Measurements from ENCODE around the gene DAAM1. TPM values are rescaled to one million over a fixed set of nuclear protein-coding genes. Genes with fewer than 3 reads are reported as not detected.
A peak's percentile ranks its signal among the peaks of the same experiment; 100 is the strongest.

DAAM1 gene
- total and polyA plus RNA-seq, 2 donors from 2014 or later: 5.3 to 47.8 TPM

- FAIRE-seq: no peak
- no peak for TF ChIP-seq CTCF (IDR thresholded peaks at IDR 0.05; ENCODE audit: borderline replicate concordance, extremely low read depth, insufficient read depth)
- H3K36me3 ChIP-seq (ENCODE audit: control insufficient read depth in 2 of 3, insufficient read depth in 3 of 3, low read length in 3 of 3): no peaks in the 10 kb centered on the region
- H3K9me3 ChIP-seq (ENCODE audit: control insufficient read depth in 2 of 3, insufficient read depth in 1 of 3, low read length in 3 of 3): no peaks in the 10 kb centered on the region
- no peak overlapping the region for H3K4me3 ChIP-seq (ENCODE audit: low read length in 3 of 3)
- no peaks in the 10 kb centered on the region for H3K4me1 ChIP-seq (ENCODE audit: control insufficient read depth in 2 of 3, insufficient read depth in 2 of 3, low read depth in 1 of 3, low read length in 3 of 3)
- no peak overlapping the region for H3K9ac ChIP-seq (ENCODE audit: low read length in 3 of 3)
- H3K27me3 ChIP-seq (ENCODE audit: control insufficient read depth, insufficient read depth, low read length): no peaks in the 10 kb centered on the region
- intact Hi-C loops (cut with DNase I): no loop called here
- DNase-seq: no peak
- no peak overlapping the region for H3K27ac ChIP-seq (ENCODE audit: low read depth in 2 of 2, low read length in 2 of 2)
Measured at GRCh38 chr14:59146484-59146883, 42.0 kb upstream of the DAAM1 start.

- intact Hi-C loops (cut with DNase I): no loop called here
- Histone ChIP-seq H3K4me3 (ENCODE audit: low read length in 3 of 3) (no peak overlapping the region), H3K9ac (ENCODE audit: low read length in 3 of 3) (no peak overlapping the region), H3K36me3 (ENCODE audit: control insufficient read depth in 2 of 3, insufficient read depth in 3 of 3, low read length in 3 of 3) (no peaks in the 10 kb centered on the region), H3K27me3 (ENCODE audit: control insufficient read depth, insufficient read depth, low read length) (no peaks in the 10 kb centered on the region), H3K4me1 (ENCODE audit: control insufficient read depth in 2 of 3, insufficient read depth in 2 of 3, low read depth in 1 of 3, low read length in 3 of 3) (no peaks in the 10 kb centered on the region), H3K9me3 (ENCODE audit: control insufficient read depth in 2 of 3, insufficient read depth in 1 of 3, low read length in 3 of 3) (no peaks in the 10 kb centered on the region), H3K27ac (ENCODE audit: low read depth in 2 of 2, low read length in 2 of 2) (no peak overlapping the region)
- TF ChIP-seq CTCF (IDR thresholded peaks at IDR 0.05; ENCODE audit: borderline replicate concordance, extremely low read depth, insufficient read depth): no peak
- DNase-seq (peak in 1 of 5 donors; percentile 44), FAIRE-seq (no peak)
Measured at GRCh38 chr14:59147007-59147406, 41.5 kb upstream of the DAAM1 start.

GRCh38 chr14:59148334-59148900 is 40.0 kb upstream of the DAAM1 start:
- intact Hi-C loops (cut with DNase I): no loop called here
- Histone ChIP-seq H3K27me3 (ENCODE audit: control insufficient read depth, insufficient read depth, low read length) (no peaks in the 10 kb centered on the region), H3K4me1 (ENCODE audit: control insufficient read depth in 2 of 3, insufficient read depth in 2 of 3, low read depth in 1 of 3, low read length in 3 of 3) (no peaks in the 10 kb centered on the region), H3K27ac (ENCODE audit: low read depth in 2 of 2, low read length in 2 of 2) (no peak overlapping the region), H3K4me3 (ENCODE audit: low read length in 3 of 3) (no peak overlapping the region), H3K36me3 (ENCODE audit: control insufficient read depth in 2 of 3, insufficient read depth in 3 of 3, low read length in 3 of 3) (no peaks in the 10 kb centered on the region), H3K9ac (ENCODE audit: low read length in 3 of 3) (no peak overlapping the region), H3K9me3 (ENCODE audit: control insufficient read depth in 2 of 3, insufficient read depth in 1 of 3, low read length in 3 of 3) (no peaks in the 10 kb centered on the region)
- TF ChIP-seq CTCF (IDR thresholded peaks at IDR 0.05; ENCODE audit: borderline replicate concordance, extremely low read depth, insufficient read depth): no peak
- DNase-seq (no peak), FAIRE-seq (no peak)

GRCh38 chr14:59150990-59151389 is 37.5 kb upstream of the DAAM1 start:
- no peaks in the 10 kb centered on the region for H3K27me3 ChIP-seq (ENCODE audit: control insufficient read depth, insufficient read depth, low read length)
- intact Hi-C loops (cut with DNase I): no loop called here
- H3K4me1 ChIP-seq (ENCODE audit: control insufficient read depth in 2 of 3, insufficient read depth in 2 of 3, low read depth in 1 of 3, low read length in 3 of 3): no peaks in the 10 kb centered on the region
- no peak for FAIRE-seq
- no peak for TF ChIP-seq CTCF (IDR thresholded peaks at IDR 0.05; ENCODE audit: borderline replicate concordance, extremely low read depth, insufficient read depth)
- H3K9me3 ChIP-seq (ENCODE audit: control insufficient read depth in 2 of 3, insufficient read depth in 1 of 3, low read length in 3 of 3): no peaks in the 10 kb centered on the region
- DNase-seq: no peak
- H3K27ac ChIP-seq (ENCODE audit: low read depth in 2 of 2, low read length in 2 of 2): no peak overlapping the region
- H3K36me3 ChIP-seq (ENCODE audit: control insufficient read depth in 2 of 3, insufficient read depth in 3 of 3, low read length in 3 of 3): no peaks in the 10 kb centered on the region
- H3K9ac ChIP-seq (ENCODE audit: low read length in 3 of 3): no peak overlapping the region
- H3K4me3 ChIP-seq (ENCODE audit: low read length in 3 of 3): no peak overlapping the region
